Suppressor macrophage (primary cell): ENCODE data around the gene SIRT6.
"Not testable (repeated sequence)": the region's sequence is repeated elsewhere in the genome, so short reads cannot be mapped to it uniquely, and the experiment has no call there.

Experiments used
- DNase-seq, 4 experiments: peaks; one replicate each; pipeline ENCODE4 v3.0.0-alpha.2; 2020 to 2022

Gene SIRT6

GRCh38 chr19:4199699-4200293 lies 17.4 kb upstream of the SIRT6 start:
- DNase-seq, result no peak

GRCh38 chr19:4198467-4199126 lies 16.2 kb upstream of the SIRT6 start:
- DNase-seq, result no peak

GRCh38 chr19:4197625-4198466 lies 15.5 kb upstream of the SIRT6 start:
- DNase-seq, result no peak

- no peak for DNase-seq
These were observed 14.9 kb upstream of the SIRT6 start for GRCh38 chr19:4197228-4197624.

- DNase-seq, result no peak
These were observed 14.3 kb upstream of the SIRT6 start for GRCh38 chr19:4196587-4197148.

- no peak for DNase-seq
These were observed 13.6 kb upstream of the SIRT6 start for GRCh38 chr19:4196009-4196408.

GRCh38 chr19:4194353-4194752 lies 12.0 kb upstream of the SIRT6 start:
- no peak for DNase-seq

GRCh38 chr19:4192537-4192936 lies 10.2 kb upstream of the SIRT6 start:
- not testable (repeated sequence) for DNase-seq

- no peak for DNase-seq
These were observed 7.3 kb upstream of the SIRT6 start for GRCh38 chr19:4189641-4190040.

- no peak for DNase-seq
These were observed 5.2 kb upstream of the SIRT6 start for GRCh38 chr19:4187313-4188122.

GRCh38 chr19:4186087-4186993 lies 4.0 kb upstream of the SIRT6 start:
- peak; percentile 77 to 89 (median 87) for DNase-seq

- no peak for DNase-seq
These were observed 3.2 kb upstream of the SIRT6 start for GRCh38 chr19:4185413-4186086.

- DNase-seq, result no peak
These were observed 2.5 kb upstream of the SIRT6 start for GRCh38 chr19:4184718-4185352.

GRCh38 chr19:4183967-4184717 lies 1.8 kb upstream of the SIRT6 start:
- peak; percentile 48 to 79 (median 74) for DNase-seq

GRCh38 chr19:4181053-4181508 lies 1.3 kb downstream of the SIRT6 start:
- peak in 1 of 4 experiments; percentile 27 for DNase-seq

GRCh38 chr19:4178990-4179389 lies 3.4 kb downstream of the SIRT6 start:
- no peak for DNase-seq

- no peak for DNase-seq
These were observed 5.2 kb downstream of the SIRT6 start for GRCh38 chr19:4177146-4177545.

GRCh38 chr19:4175669-4175931 lies 6.8 kb downstream of the SIRT6 start:
- no peak for DNase-seq

- DNase-seq, result no peak
These were observed 7.3 kb downstream of the SIRT6 start for GRCh38 chr19:4174895-4175668.
